HG02610 (cell line): ENCODE results near the gene MYO1G.

Source experiments
- ATAC-seq: cut with Tn5 transposase; IDR thresholded peaks from one replicate; pipeline ENCODE4 v1.9.1; 2021; ENCODE audit warnings: mild to moderate bottlenecking, moderate library complexity; ENCODE audit not compliant: unreplicated experiment

The MYO1G gene

DNA sequence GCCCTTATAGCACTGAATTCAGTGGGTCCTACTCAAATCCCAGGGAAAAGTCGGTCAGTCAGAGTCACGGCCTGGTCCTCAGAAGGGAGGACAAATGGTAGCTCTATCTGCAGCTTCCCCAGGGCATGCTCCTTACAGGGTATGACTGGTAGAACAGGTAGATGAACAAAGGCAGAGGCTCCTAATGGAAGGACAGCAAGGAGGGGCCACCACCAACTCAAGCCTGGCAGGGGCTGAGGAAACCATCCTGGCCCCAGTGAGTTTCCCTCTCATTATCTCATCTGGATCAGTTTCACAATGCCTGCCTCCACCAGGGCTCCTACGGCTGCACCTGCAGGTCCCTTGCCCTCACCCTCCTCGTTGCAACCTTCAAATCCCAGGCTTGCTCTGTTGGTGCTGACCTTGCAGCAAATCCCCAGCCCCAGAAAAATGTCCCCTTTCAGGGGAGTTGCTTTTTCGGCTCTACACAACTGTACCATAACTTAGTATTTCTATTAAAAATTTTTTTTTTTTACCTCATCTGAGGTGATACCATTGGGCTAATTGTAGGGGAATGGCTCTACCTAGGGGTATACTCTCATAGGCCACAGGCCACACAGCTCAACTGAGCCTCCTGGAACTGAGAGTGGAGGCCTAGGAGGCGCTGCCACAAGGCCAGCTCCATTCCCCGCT, 2.4 kb upstream of the MYO1G start:
- ATAC-seq = no peak

DNA sequence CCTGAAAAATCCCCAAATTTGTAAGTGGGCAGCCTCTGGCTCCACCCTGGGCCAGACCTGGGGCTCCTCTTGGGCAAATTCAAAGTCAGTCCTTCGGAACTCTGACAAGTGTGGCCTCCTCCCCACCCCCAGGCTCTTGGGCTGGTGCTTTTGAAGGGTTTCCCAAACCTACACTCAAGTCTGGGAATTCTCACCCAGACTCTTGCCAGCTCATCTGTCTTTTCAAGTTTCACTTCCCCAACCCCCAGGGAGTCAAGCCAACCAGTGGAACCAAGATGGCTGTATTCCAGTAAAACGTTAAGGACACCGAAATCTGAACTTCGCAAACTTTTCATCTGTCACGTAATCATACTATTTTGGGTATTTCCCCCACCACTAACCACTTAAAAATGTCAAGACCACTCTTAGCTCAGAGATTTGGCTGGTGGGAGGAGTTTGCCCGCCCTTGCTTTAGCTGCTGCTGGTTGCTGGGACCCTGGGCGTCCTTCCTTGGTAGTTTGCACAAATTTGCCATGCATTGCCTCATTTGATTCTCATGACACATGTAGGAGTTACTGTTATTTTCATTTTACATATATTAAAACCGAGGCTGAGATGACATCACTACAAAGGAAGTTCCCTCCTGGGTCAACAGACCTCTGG, 1.7 kb upstream of the MYO1G start:
- ATAC-seq = peak; percentile 55

DNA sequence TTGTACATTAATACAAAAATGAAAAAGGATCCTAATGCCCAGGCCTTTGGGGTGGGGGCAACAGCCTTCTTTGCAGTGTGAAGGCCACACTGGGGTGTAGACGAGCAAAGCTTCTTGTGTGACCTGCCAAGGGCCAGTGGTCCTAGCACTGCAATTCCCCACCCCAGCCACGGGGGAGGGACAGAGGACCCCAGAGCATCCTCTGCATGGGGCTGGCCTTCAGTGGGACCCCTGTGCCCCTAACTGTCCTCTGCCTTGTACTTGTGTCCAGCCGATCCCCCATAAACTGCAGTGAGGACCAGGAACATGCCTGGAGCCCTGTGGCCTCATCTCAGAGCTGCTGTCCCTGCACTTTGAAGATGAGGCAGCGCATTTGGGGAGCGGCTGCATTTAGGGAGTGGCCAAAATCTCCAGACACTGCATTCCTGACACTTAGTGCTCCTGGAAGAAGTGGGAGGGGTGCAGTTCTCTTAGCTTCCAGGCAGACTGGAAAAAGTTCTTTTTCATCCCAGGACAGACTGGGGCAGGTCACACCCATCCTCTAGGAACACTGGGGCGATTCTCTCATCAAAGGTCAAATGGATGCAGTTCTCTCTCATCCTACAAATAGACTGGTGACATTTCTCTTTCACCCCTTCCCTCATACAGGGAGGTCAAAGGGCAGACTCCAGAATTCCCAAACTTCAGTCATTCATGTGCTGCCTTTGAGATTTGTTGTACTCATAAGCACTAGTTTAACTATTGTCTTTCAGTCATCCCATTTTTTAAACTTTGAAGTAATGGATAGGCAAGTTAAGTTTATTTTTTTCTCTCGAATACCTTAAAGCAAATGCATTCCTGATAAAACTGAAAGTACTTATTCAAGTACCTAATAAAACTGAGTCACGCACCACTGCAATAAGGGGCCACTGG, 922 bp upstream of the MYO1G start:
- ATAC-seq = no peak

- no peak for ATAC-seq
Observed at GRCh38 chr7:44977959-44978335, 868 bp downstream of the MYO1G start.

- ATAC-seq = no peak
Observed at GRCh38 chr7:44977304-44977958, 1.4 kb downstream of the MYO1G start.

GRCh38 chr7:44976746-44977196, 2.0 kb downstream of the MYO1G start:
- no peak for ATAC-seq

GRCh38 chr7:44976040-44976745, 2.6 kb downstream of the MYO1G start:
- no peak for ATAC-seq

- no peak for ATAC-seq
Observed at GRCh38 chr7:44975331-44976039, 3.3 kb downstream of the MYO1G start.

DNA sequence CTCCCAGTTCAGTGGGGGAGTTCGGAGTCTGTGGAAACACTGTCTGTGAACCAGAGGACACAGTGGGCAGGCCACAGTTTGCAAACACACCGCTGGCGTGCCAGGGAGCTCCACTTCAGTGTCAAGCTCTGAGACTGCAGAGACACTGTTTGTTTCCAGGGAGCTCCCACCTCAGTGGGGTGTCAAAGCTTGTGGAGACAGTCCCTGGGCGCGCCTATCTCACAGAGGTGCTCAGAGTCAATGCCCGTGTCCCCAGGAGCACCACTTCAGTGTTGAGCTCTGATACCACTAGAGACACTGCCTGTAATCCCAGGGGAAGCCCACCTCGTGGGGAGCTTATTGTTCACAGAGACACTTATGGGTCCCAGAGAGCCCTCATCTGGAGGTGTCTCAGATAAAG, 4.3 kb downstream of the MYO1G start:
- ATAC-seq = no peak

DNA sequence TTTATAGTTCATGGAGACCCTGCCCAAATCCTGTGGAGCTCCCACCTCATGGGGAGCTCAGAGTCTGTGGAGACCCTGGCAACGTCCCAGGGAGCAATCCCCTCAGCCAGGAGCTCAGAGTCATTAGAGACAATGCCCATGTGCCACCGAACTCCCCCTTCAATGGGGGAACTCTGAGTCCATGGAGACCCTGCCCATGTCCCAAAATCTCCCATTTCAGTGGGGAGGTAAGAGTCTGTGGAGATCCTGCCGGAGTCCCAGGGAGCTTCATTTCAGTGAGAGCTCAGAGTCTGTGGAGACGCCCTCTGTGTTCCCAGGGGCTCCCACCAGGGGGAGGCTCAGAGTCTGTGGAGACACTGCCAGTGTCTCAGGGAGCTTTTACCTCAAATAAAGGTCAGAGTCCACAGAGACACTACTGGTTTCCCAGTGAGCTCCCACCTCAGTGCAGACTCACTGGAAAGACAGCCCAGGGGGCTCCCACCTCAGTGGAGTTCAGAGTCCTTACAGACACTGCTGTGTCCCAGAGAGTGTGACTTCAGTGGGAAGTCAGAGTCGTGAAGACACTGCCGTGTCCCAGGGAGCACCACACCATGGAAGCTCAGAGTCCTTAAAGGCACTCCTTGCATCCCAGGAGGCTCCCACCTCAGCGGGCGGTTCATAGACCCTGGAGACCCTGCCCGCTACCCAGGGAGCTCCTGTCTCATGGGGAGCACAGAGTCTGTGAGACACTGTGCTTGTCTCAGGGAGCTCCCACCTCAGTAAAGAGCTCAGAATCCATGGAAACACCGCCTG, 5.0 kb downstream of the MYO1G start:
- no peak for ATAC-seq

DNA sequence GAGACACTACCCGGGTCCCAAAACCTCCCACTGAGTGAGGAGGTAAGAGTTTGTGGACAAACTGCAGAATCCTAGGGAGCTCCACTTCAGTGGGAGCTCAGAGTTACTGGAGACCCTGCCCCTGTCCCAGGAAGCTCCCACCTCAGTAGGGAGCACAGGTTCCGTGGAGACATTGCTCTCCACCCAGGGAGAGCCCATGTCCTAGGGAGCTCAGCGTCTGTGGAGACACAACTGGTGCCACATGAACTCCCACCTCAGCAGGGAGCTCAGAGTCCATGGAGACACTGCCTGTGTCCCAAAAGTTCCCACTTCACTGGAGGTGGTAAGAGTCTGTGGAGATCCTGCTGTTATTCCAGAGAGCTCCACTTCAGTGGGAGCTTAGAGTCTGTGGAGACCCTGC, 6.3 kb downstream of the MYO1G start:
- no peak for ATAC-seq

GRCh38 chr7:44971902-44972441, 6.8 kb downstream of the MYO1G start:
- no peak for ATAC-seq

DNA sequence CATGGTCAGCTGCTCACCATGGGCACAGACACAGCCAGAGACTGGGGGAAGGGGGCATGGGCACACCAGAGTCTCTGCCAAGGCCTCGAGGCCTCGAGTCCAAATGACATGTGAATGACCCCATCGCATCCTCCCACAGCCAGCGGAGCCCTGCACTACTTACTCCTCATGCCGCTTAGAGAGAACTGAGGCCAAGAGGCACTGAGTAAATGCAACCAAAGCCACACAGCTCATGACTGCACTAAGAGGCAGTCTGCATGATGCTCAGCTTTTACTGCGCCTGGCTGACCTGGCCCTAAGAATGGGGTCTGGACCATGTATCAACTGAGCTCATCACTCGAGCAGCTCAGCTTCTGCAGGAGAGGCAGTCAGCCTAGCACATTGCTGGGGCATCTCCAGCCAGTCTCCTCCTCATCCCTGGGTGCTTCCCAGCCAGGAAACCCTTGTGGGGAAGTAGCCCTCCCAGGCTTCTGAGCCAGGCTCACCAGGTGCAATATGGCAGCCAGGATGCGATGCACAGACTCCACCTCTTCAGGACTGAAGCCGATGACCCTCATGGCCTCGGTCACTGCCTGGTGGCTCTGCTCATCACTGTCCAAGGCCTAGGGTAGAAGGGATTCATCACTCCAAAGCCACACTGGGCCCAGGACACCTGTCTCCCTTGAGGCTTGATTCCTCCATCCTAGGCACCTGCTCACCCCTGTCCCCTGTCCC, 7.5 kb downstream of the MYO1G start:
- ATAC-seq = no peak

DNA sequence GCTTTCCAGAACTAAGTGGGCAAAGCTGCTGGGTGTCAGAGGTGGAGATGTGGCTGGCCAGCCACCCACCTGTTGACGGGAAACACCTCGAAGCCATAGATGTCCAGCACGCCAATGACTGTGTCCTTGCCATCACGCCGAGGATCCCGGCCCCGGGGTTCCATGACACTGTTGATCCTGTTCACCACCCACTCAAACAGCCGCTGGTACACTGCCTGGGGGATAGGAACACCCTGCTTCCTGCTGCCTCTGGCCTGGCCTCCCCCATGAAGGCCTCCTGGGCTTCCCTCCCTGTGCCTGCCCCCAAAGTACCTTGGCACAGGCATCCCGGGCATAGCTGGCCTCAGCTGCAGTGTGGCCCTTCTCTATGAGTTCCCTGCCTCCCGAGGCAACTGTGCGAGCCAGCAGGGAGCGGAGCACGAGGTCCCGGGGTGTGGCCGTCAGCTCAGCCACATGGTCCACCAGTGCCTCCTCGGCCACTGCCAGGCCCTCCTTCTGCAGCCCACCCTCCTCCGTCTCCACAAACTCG, 8.2 kb downstream of the MYO1G start:
- ATAC-seq = no peak

DNA sequence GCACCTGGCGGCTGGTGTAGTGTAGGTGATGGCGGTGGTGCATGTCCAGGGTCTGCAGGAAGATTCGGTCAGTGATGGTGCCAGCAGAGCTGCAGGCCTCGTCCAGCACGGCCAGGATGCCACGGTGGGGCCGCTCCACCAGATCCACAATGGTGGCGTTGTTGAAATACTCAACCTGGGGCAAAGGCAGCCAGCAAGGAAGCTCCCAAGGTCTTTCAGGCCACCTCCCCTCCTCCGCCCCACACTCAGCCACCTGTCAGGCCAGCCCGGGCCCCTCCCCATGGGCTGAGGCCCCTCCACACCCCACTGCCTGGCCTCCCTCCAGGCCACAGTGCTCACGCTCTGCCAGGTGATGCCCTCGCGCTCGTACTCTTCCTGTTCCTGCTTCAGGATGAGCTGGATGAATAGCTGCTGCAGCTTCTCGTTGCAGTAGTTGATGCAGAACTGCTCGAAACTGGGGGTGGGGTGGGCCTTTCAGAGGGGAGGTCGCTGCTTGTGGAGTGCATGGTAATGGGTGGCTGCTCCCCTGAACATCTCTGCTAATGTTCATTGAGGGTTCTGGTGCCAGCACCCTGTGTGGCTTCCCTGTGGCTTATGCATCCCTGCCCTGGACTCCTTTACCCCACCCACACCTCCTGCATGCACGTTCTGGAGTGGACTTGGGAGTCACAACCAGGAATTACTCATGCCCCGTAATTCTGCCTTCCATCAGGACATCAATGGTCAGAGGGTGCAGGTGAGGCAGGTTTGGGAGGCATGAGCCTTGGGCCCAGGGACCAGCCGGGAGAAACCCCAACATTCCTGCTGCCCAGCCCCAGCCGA, 8.9 kb downstream of the MYO1G start:
- no peak for ATAC-seq

DNA sequence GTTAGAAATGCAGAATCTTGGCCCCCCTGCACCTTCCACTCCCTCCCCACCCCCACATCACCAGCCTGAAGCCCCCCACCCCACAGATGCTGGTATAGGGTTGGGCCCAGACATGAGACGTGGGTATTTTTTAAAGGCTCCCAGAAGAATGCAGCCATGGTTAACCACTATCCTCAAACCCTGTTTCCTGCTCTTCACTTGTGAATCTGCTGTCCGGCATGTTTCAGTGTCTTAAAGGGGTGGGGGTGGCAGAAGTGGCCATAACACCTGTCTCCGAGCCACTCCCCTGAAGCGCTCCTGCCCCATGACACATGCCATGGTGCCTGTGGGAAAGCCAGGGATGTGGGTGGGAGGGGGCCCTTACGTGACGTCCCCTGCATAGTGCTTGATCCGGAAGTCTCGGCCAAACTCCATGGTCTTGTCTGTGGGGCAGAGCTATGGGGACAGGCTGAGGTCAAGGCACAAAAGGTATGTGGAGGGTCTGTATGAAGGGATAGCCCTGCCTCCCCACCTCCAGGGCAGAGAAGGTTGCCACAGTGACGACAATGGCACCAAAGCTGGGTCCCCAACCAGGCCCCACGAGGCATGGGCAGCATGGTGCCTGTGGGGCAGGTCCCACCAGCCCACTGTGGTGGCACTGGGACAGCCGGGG, 9.6 kb downstream of the MYO1G start:
- no peak for ATAC-seq
